Astrocyte of the hippocampus (primary cell): ENCODE data around the gene SON.
"Not testable (repeated sequence)": the region's sequence is repeated elsewhere in the genome, so short reads cannot be mapped to it uniquely, and the experiment has no call there.

Experiments used
- DNase-seq: peaks from one replicate; pipeline ENCODE4 v3.0.0; 2011; ENCODE audit warnings: low read depth, low spot score

Gene SON, protein sequence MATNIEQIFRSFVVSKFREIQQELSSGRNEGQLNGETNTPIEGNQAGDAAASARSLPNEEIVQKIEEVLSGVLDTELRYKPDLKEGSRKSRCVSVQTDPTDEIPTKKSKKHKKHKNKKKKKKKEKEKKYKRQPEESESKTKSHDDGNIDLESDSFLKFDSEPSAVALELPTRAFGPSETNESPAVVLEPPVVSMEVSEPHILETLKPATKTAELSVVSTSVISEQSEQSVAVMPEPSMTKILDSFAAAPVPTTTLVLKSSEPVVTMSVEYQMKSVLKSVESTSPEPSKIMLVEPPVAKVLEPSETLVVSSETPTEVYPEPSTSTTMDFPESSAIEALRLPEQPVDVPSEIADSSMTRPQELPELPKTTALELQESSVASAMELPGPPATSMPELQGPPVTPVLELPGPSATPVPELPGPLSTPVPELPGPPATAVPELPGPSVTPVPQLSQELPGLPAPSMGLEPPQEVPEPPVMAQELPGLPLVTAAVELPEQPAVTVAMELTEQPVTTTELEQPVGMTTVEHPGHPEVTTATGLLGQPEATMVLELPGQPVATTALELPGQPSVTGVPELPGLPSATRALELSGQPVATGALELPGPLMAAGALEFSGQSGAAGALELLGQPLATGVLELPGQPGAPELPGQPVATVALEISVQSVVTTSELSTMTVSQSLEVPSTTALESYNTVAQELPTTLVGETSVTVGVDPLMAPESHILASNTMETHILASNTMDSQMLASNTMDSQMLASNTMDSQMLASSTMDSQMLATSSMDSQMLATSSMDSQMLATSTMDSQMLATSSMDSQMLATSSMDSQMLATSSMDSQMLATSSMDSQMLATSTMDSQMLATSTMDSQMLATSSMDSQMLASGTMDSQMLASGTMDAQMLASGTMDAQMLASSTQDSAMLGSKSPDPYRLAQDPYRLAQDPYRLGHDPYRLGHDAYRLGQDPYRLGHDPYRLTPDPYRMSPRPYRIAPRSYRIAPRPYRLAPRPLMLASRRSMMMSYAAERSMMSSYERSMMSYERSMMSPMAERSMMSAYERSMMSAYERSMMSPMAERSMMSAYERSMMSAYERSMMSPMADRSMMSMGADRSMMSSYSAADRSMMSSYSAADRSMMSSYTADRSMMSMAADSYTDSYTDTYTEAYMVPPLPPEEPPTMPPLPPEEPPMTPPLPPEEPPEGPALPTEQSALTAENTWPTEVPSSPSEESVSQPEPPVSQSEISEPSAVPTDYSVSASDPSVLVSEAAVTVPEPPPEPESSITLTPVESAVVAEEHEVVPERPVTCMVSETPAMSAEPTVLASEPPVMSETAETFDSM (N-terminal part only)

DNA sequence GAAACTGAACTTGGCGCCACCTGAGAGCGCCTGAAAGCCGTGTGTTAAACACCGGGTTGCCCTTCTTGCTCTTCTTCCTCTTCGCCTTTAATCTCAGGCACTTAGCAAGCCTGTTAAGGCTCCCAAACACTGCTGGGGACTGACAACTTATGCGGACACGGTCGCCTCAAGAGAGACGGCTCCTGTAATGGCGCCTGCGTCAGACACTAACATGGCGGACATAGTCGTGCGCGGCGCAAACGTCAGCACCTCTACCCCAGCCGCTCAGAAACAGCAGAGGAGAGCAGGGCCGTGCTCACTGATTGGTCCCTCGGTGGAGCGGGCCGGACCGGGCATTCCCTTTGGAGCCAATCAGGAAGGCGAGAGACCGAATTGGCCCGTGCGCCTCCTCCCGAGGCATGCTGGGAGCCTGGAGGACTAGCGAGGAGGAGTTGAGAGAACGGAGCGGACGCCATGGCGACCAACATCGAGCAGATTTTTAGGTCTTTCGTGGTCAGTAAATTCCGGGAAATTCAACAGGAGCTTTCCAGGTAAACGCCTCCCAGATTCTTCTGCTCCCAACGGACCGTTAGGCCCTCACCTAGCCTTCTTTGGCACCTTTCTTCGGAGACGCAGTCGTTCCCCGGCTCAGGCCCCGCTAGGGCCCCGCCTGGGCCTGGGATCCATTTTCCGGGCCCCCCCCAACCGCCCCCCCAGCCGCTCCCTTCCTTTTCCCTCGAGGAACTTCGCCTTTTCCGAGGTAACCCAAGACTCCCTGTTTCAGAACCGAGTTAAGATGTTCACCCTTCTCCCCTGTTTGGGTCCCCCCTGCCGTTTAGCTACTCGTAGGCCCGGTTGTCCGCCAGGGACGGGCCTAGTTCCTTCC is at the start of gene SON:
Gene SON, plus strand, starts transcription at position 399 of the 865 bp plus-strand sequence. Its CDS starts 55 bp downstream, at position 454.
- DNase-seq: peak; percentile 99

DNA sequence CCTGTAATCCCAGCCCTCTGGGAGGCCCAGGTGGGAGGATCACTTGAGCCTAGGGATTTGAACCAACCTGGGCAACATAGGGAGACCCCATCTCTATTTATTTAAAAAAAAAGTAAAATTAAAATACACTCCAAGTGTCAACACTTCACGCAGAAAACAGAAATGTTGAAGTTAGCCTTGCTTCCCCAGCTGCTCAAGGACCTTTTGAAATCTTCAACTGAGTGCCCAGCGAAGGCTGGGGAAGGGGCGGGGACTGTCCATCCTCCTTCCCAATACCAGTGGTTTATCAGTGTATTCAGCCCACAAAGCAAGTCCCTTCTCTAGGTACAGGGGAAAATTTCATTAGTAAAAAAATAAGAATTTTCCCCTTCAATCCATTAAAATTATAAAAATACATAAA is 49.1 kb upstream of the SON start:
- DNase-seq: no peak

GRCh38 chr21:33495743-33496142 is 47.1 kb upstream of the SON start:
- DNase-seq: no peak

DNA sequence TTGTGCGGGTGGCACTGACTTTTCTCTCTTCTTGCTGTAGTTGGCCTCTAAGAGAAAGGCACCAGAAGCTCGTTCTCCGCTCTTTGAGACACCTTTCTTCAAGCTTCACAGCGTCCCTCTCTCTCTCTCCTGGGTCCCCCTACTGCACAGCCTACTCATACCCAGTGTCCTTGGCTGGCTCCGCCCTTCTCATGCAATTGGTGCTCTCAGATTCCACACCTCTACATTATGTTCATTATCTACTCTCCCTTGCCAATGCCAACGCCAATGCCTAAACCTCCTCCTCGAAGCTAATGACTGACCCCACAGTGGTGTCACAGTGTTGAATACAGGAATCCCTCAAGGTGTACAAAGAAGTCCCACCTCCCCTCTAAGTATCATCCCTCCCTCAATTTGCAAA is 46.5 kb upstream of the SON start:
- DNase-seq: no peak

- DNase-seq: no peak
Observed at GRCh38 chr21:33505833-33506232, 37.0 kb upstream of the SON start.

- not testable (repeated sequence) for DNase-seq
Observed at GRCh38 chr21:33507003-33507402, 35.8 kb upstream of the SON start.

DNA sequence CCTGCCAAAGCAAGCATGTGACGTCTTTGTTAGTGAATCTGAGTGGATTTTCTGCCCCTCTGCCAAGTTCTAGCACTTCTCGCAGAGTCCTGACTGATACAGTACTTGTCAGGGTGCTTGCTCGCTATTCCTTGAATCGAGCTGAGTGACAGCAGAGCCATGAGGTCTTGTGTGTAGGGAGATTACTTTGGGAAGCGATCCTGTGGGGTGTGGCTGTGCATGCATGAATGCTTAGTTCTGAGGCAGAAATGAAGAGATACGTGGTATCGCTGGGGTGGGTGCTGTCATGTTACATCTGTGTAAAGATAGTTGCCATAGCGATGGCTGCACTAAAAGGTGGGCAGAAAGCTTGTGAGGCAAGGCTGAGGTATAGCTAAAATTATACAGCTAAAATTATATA is 32.0 kb upstream of the SON start:
- DNase-seq: no peak

DNA sequence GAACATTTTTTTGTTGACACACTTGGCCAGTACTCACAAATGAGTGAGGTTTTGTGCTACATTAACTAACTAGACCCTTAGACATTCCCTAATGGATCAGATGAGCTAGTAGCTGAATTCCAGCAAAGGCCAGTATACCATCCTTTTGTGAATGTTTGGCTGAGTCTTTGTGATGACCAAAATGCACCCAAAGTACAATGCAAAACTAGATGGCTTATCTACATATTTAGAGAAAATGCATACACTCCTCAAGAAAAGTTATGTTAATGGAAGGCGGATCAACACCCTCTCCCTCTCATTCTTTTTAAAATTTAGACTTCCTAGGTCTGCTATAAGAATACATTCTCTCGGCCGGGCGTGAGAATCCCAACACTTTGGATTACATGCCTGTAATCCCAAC is 31.2 kb upstream of the SON start:
- DNase-seq: no peak

DNA sequence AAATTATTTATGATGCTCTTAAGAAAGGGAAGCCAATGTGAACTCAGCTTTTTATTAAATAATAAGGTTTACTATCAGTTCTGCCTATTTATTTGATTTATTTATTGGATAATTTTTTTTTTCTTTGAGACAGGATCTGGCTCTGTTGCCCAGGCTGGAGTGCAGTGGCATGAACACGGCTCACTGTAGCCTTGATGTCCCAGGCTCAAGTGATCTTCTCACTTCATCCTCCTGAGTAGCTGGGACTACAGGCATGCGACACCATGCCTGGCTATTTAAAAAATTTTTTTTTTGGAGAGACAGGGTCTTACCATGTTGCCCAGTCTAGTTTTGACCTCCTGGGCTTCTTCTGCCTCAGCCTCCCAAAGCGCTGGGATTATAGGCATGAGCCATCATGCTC is 30.4 kb upstream of the SON start:
- no peak for DNase-seq

DNA sequence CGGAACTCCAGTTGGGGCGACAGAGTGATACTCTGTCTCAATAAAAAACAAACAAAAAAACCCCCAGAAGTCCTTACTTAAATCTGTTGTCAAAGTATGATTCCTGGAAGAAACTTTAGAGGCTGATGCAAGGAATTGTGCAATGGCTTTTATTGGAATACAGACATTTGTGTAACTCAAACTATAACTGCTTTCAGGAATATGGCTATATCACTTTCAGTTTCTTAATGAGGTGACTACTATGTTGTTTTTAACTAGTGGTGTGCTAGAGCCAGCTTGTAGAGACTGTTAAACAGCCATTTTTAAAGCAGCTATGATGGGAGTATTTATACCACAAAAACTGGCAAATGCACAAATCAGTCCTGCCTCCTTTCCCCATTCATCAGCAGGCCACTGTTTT is 28.6 kb upstream of the SON start:
- DNase-seq: no peak

DNA sequence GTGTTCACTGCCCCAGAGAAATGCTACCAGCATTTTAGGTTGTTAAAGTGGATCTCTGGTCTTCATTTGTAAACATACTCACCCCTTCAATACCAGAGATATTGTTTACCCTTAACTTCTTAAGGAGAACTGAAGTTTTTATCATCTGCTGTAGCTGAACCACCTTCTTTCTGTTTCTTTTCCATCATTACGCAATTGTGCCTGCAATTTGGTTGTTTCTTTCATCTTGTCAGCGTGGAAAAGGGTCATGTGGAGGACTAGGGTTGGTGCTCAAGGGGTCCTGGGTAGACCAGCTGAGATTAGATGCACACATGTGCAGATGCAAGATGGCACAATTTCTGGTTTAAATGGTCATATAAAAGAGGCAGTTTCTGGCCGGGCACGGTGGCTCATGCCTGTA is 23.9 kb upstream of the SON start:
- DNase-seq: no peak

GRCh38 chr21:33522297-33522952 is 20.4 kb upstream of the SON start:
- no peak for DNase-seq

GRCh38 chr21:33522953-33523349 is 19.9 kb upstream of the SON start:
- DNase-seq: no peak

- DNase-seq: no peak
Observed at GRCh38 chr21:33531007-33531406, 11.8 kb upstream of the SON start.

DNA sequence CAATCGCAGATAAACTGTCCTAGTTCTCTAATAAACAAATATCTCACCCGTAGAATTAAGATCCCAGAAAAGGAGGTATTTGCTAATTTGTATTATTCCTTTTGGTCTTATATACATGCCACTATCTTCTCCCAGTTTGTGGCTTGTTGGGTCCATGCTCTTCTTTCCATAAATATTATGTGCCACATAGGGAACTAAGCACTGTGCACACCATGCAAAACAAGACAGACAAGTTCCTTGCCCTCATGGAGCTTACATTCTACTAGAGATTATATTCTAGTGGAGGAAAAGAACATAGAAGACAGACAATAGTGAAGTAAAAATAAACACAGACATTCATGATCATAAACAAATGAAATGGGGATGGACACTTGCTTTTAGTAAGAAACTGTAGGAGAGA is 5.6 kb upstream of the SON start:
- DNase-seq: no peak

DNA sequence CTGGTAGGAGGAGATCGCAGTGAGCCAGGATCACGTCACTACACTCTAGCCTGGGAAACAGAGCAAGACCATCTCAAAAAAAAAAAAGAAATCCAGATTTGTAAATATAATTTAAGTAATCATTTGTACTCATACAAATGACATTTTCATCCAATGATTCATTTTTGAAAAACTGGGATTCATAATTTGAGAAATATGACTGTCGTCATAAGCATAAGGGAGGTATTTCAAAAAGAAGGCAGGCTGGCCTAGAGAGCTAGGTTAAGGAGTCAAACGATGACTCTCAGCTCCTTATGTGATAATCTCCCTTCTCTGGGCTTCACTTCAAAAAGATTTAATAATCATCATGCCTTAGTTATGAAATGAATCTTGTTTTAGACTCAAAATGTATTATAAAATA is 3.2 kb upstream of the SON start:
- no peak for DNase-seq

GRCh38 chr21:33540711-33541104 is 2.1 kb upstream of the SON start:
- DNase-seq: no peak

DNA sequence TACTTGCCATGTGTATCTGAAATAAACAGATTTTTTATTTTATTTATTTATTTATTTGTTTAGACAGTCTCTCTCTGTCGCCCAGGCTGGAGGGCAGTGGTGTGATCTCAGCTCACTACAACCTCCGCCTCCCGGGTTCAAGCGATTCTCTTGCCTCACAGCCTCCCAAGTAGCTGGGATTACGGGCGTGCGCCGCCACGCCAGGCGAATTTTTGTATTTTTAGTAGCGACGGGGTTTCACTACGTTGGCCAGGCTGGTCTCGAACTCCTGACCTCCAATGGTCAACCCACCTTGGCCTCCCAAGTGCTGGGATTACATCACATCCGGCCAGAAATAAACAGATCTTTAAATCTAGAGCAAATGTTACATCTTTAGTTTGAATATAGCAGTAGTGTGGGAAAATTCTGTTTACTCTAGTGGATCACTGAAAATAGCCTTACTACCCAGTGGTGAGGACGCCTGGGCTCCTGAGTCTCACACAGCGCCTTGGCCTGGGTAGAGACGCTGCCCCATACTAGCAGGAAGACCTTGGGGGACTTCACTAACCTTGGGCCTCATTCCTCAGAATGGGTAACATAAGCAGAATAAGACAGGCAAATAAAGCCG is 1.6 kb upstream of the SON start:
- peak; percentile 26 for DNase-seq

GRCh38 chr21:33541756-33542639 is 840 bp upstream of the SON start, which contains the start of gene GART:
GART (minus strand) TSS chr21:33542117; CDS start chr21:33539315, 2,802 bp downstream.
- DNase-seq: peak; percentile 90
